HG02678 (cell line): ENCODE results near the gene MRFAP1L1.

Experiments used
- ATAC-seq: cut with Tn5 transposase; IDR thresholded peaks from one replicate; pipeline ENCODE4 v1.9.1; 2021; ENCODE audit warnings: mild to moderate bottlenecking, moderate library complexity; ENCODE audit not compliant: unreplicated experiment

The MRFAP1L1 gene

GRCh38 chr4:6663596-6664393 is 45.9 kb downstream of the MRFAP1L1 start:
- ATAC-seq, result no peak

GRCh38 chr4:6662591-6662990 is 47.1 kb downstream of the MRFAP1L1 start:
- ATAC-seq, result no peak

GRCh38 chr4:6660430-6660829 is 49.2 kb downstream of the MRFAP1L1 start:
- ATAC-seq, result no peak

- no peak for ATAC-seq
These were observed 49.8 kb downstream of the MRFAP1L1 start for GRCh38 chr4:6659897-6660296.

GRCh38 chr4:6658597-6659075 is 51.0 kb downstream of the MRFAP1L1 start:
- ATAC-seq, result no peak

- no peak for ATAC-seq
These were observed 51.5 kb downstream of the MRFAP1L1 start for GRCh38 chr4:6658209-6658595.
